CD4-positive, alpha-beta memory T cell (primary cell): Measurements from ENCODE around the gene FAM200A. TPM values are rescaled to one million over a fixed set of nuclear protein-coding genes. Genes with fewer than 3 reads are reported as not detected.
"Not testable (repeated sequence)": the region's sequence is repeated elsewhere in the genome, so short reads cannot be mapped to it uniquely, and the experiment has no call there.

Source experiments
- CTCF ChIA-PET: fragments of 350-600 bp; sonication (Branson Sonifier 250); formaldehyde crosslinking; loops from one replicate; lab custom pipeline; 2021; ENCODE audit warnings: inconsistent platforms; ENCODE audit not compliant: partially characterized antibody; lab: Charles Lee
- POLR2A ChIA-PET: fragments of 350-600 bp; sonication (Branson Sonifier 250); formaldehyde crosslinking; loops from one replicate; lab custom pipeline; 2021; ENCODE audit not compliant: partially characterized antibody; lab: Charles Lee
- DNase-seq, 5 donors: peaks; one replicate each; pipeline versions ENCODE4 v3.0.0 to v3.0.0-alpha.2; 2020 to 2022; ENCODE audit warnings: mixed read lengths in 1 of 5
- H3K27ac ChIP-seq: one replicate; pipeline ENCODE4 v1.7.0; 2013; ENCODE audit warnings: low read depth, low read length
- H3K27me3 ChIP-seq: 2 replicates; pipeline ENCODE4 v1.7.0; 2013; ENCODE audit warnings: mild to moderate bottlenecking, low read length, moderate library complexity; ENCODE audit not compliant: insufficient read depth
- H3K36me3 ChIP-seq: 2 replicates; pipeline ENCODE4 v1.7.0; 2013; ENCODE audit warnings: mild to moderate bottlenecking, low read length, moderate library complexity; ENCODE audit not compliant: insufficient read depth
- H3K4me1 ChIP-seq: 2 replicates; pipeline ENCODE4 v1.7.0; 2013; ENCODE audit warnings: mild to moderate bottlenecking, low read length, moderate library complexity; ENCODE audit not compliant: insufficient read depth
- H3K4me3 ChIP-seq, 2 donors: one replicate each; pipeline ENCODE4 v1.7.0; 2013; ENCODE audit warnings: low read length in 2 of 2, mild to moderate bottlenecking in 1 of 2
- H3K9me3 ChIP-seq, 2 donors: one replicate each; pipeline ENCODE4 v1.7.0; 2013; ENCODE audit warnings: low read length in 2 of 2, control low read depth in 1 of 2; ENCODE audit not compliant: control insufficient read depth in 1 of 2
- H3K27ac Mint-ChIP-seq, 7 donors: one replicate each; pipeline ENCODE4 v1.8.0; 2020 to 2021; ENCODE audit warnings: mixed read lengths in 7 of 7, mild to moderate bottlenecking in 6 of 7, inconsistent platforms in 3 of 7, moderate library complexity in 3 of 7
- H3K27me3 Mint-ChIP-seq, 2 donors: one replicate each; pipeline ENCODE4 v1.8.0; 2020 to 2021; ENCODE audit warnings: mixed read lengths in 2 of 2
- H3K36me3 Mint-ChIP-seq, 2 donors: one replicate each; pipeline ENCODE4 v1.8.0; 2020 to 2021; ENCODE audit warnings: mixed read lengths in 2 of 2, inconsistent platforms in 1 of 2, mild to moderate bottlenecking in 1 of 2
- H3K4me1 Mint-ChIP-seq, 4 donors: one replicate each; pipeline ENCODE4 v1.8.0; 2020 to 2021; ENCODE audit warnings: mixed read lengths in 4 of 4, mild to moderate bottlenecking in 1 of 4
- H3K4me3 Mint-ChIP-seq, 8 donors: one replicate each; pipeline ENCODE4 v1.8.0; 2020 to 2021; ENCODE audit warnings: mixed read lengths in 8 of 8, mild to moderate bottlenecking in 7 of 8, moderate library complexity in 6 of 8, inconsistent platforms in 3 of 8
- H3K9me3 Mint-ChIP-seq, 8 donors: one replicate each; pipeline ENCODE4 v1.8.0; 2020 to 2021; ENCODE audit warnings: mixed read lengths in 8 of 8, mild to moderate bottlenecking in 5 of 8, inconsistent platforms in 3 of 8, moderate library complexity in 1 of 8
- intact Hi-C: fragments of 100-400 bp; cut with micrococcal nuclease; formaldehyde crosslinking; loops from one replicate; pipeline ENCODE4 v1.15.1; 2023
- polyA plus RNA-seq, 2 donors: library from polyadenylated mRNA; unstranded; fragments of 300-500 nt; fragmentation: Illumina TruSeq; gene quantifications; one replicate each; pipeline ENCODE4 v1.2.3, GENCODE V29; 2021
- total RNA-seq, 2 experiments: library from RNA; stranded (reverse); gene quantifications; one replicate each; pipeline ENCODE4 v1.2.3, GENCODE V29; 2021

FAM200A gene
- total and polyA plus RNA-seq, 4 experiments from 2014 or later, result 1.6 to 13.0 (median 9.4) TPM

- peaks cover 27% of the 10 kb centered on the region for H3K4me1 ChIP-seq
- Mint-ChIP-seq H3K9me3 (peaks cover 0 to 1% (median 0%) of the 10 kb centered on the region in 8 donors), H3K27ac (peak overlapping the region; percentile 76 to 99 (median 91)), H3K27me3 (no peaks in the 10 kb centered on the region), H3K4me1 (peaks cover 16 to 47% (median 29%) of the 10 kb centered on the region in 4 donors), H3K36me3 (peaks cover 15 to 40% of the 10 kb centered on the region in 2 donors), H3K4me3 (peak overlapping the region; percentile 86 to 98 (median 92))
- DNase-seq, result no peak
- H3K27me3 ChIP-seq, result no peaks in the 10 kb centered on the region
- H3K36me3 ChIP-seq, result peaks cover 5% of the 10 kb centered on the region
- H3K9me3 ChIP-seq, result no peaks in the 10 kb centered on the region
- intact Hi-C loops, result loop anchor here (10.0 kb wide), 1 partner anchor 533 kb away; the partner anchor contains the start of genes COPS6 and ZNF3
- H3K27ac ChIP-seq, result peak overlapping the region; percentile 97
- ChIA-PET CTCF (interaction anchor here (0.8 kb wide), 1 partner anchor 8 kb away, joined by 3 read pairs; no protein-coding TSS in a partner anchor), POLR2A (interaction anchor here (0.6 to 2.2 kb wide), 5 partner anchors 36 to 143 kb away, joined by 3 to 26 read pairs (median 8); partner anchors contain the start of genes BUD31, PDAP1, ZKSCAN5 and ZNF394)
- H3K4me3 ChIP-seq, result peak overlapping the region; percentile 94 to 95
Measured at GRCh38 chr7:99551334-99551733, 580 bp downstream of the FAM200A start.

GRCh38 chr7:99549545-99549944 is 2.4 kb downstream of the FAM200A start:
- H3K9me3 ChIP-seq, H3K27me3 ChIP-seq, H3K27ac ChIP-seq, H3K4me3 ChIP-seq, H3K9me3 Mint-ChIP-seq, intact Hi-C loops, H3K36me3 ChIP-seq, POLR2A ChIA-PET, H3K27ac Mint-ChIP-seq, CTCF ChIA-PET, H3K27me3 Mint-ChIP-seq, DNase-seq: not testable (repeated sequence)
- peaks cover 15% of the 10 kb centered on the region for H3K4me1 ChIP-seq
- H3K36me3 Mint-ChIP-seq, result peaks cover 15 to 30% of the 10 kb centered on the region in 2 donors
- H3K4me3 Mint-ChIP-seq, result peak overlapping the region in 1 of 8 donors; percentile 39
- peaks cover 7 to 37% (median 23%) of the 10 kb centered on the region in 4 donors for H3K4me1 Mint-ChIP-seq

GRCh38 chr7:99545308-99545707 is 6.6 kb downstream of the FAM200A start:
- DNase-seq, H3K4me3 ChIP-seq, H3K27ac ChIP-seq, intact Hi-C loops, H3K36me3 ChIP-seq, CTCF ChIA-PET, H3K27me3 ChIP-seq, POLR2A ChIA-PET, H3K4me3 Mint-ChIP-seq, H3K4me1 Mint-ChIP-seq, H3K4me1 ChIP-seq, H3K27me3 Mint-ChIP-seq, H3K9me3 ChIP-seq, H3K27ac Mint-ChIP-seq: not testable (repeated sequence)
- Mint-ChIP-seq H3K9me3 (peaks cover 0 to 21% (median 16%) of the 10 kb centered on the region in 8 donors), H3K36me3 (peaks cover 14 to 19% of the 10 kb centered on the region in 2 donors)

- no peak overlapping the region for H3K4me3 ChIP-seq
- Mint-ChIP-seq H3K27ac (no peak overlapping the region), H3K4me1 (no peaks in the 10 kb centered on the region), H3K9me3 (peaks cover 0 to 34% (median 22%) of the 10 kb centered on the region in 8 donors), H3K4me3 (no peak overlapping the region), H3K36me3 (peaks cover 14 to 16% of the 10 kb centered on the region in 2 donors), H3K27me3 (no peaks in the 10 kb centered on the region)
- H3K27me3 ChIP-seq, result no peaks in the 10 kb centered on the region
- peaks cover 3 to 10% of the 10 kb centered on the region in 2 donors for H3K9me3 ChIP-seq
- H3K27ac ChIP-seq, result no peak overlapping the region
- intact Hi-C loops, result no loop called here
- no peak for DNase-seq
- ChIA-PET CTCF (no interaction called here), POLR2A (no interaction called here)
- no peaks in the 10 kb centered on the region for H3K4me1 ChIP-seq
- H3K36me3 ChIP-seq, result no peaks in the 10 kb centered on the region
Measured at GRCh38 chr7:99543916-99544315, 8.0 kb downstream of the FAM200A start.

- H3K27me3 ChIP-seq, result no peaks in the 10 kb centered on the region
- no peak overlapping the region for H3K27ac Mint-ChIP-seq
- ChIA-PET POLR2A (no interaction called here), CTCF (no interaction called here)
- H3K27ac ChIP-seq, result no peak overlapping the region
- DNase-seq, result no peak
- peaks cover 3 to 10% of the 10 kb centered on the region in 2 donors for H3K9me3 ChIP-seq
- no peaks in the 10 kb centered on the region for H3K27me3 Mint-ChIP-seq
- intact Hi-C loops, result no loop called here
- H3K4me3 ChIP-seq, result no peak overlapping the region
- no peaks in the 10 kb centered on the region for H3K4me1 ChIP-seq
- no peaks in the 10 kb centered on the region for H3K36me3 ChIP-seq
- H3K4me3 Mint-ChIP-seq, result no peak overlapping the region
- peaks cover 11 to 12% of the 10 kb centered on the region in 2 donors for H3K36me3 Mint-ChIP-seq
- H3K4me1 Mint-ChIP-seq, result no peaks in the 10 kb centered on the region
- peaks cover 0 to 41% (median 28%) of the 10 kb centered on the region in 8 donors for H3K9me3 Mint-ChIP-seq
Measured at GRCh38 chr7:99543081-99543671, 8.7 kb downstream of the FAM200A start.

- H3K4me3 Mint-ChIP-seq, result no peak overlapping the region
- no peak overlapping the region for H3K27ac Mint-ChIP-seq
- H3K27me3 ChIP-seq, result no peaks in the 10 kb centered on the region
- no peak for DNase-seq
- no peaks in the 10 kb centered on the region for H3K27me3 Mint-ChIP-seq
- H3K36me3 ChIP-seq, result no peaks in the 10 kb centered on the region
- H3K9me3 ChIP-seq, result peaks cover 3 to 10% of the 10 kb centered on the region in 2 donors
- H3K4me1 ChIP-seq, result no peaks in the 10 kb centered on the region
- no peaks in the 10 kb centered on the region for H3K4me1 Mint-ChIP-seq
- H3K4me3 ChIP-seq, result no peak overlapping the region
- no peak overlapping the region for H3K27ac ChIP-seq
- H3K9me3 Mint-ChIP-seq, result peaks cover 0 to 54% (median 35%) of the 10 kb centered on the region in 8 donors
- ChIA-PET POLR2A (interaction anchor here (0.5 kb wide), 1 partner anchor 53 kb away, joined by 3 read pairs; no protein-coding TSS in a partner anchor), CTCF (no interaction called here)
- H3K36me3 Mint-ChIP-seq, result peaks cover 2 to 4% of the 10 kb centered on the region in 2 donors
- intact Hi-C loops, result no loop called here
Measured at GRCh38 chr7:99541212-99541611, 10.7 kb downstream of the FAM200A start.

GRCh38 chr7:99540542-99540941 is 11.4 kb downstream of the FAM200A start:
- intact Hi-C loops, result no loop called here
- peaks cover 3 to 10% of the 10 kb centered on the region in 2 donors for H3K9me3 ChIP-seq
- no peak for DNase-seq
- no peak overlapping the region for H3K27ac ChIP-seq
- no peaks in the 10 kb centered on the region for H3K36me3 ChIP-seq
- H3K4me1 ChIP-seq, result no peaks in the 10 kb centered on the region
- no peak overlapping the region for H3K4me3 Mint-ChIP-seq
- CTCF ChIA-PET, result interaction anchor here (0.6 kb wide), 1 partner anchor 13 kb away, joined by 3 read pairs; no protein-coding TSS in a partner anchor
- no peaks in the 10 kb centered on the region for H3K4me1 Mint-ChIP-seq
- no peak overlapping the region for H3K27ac Mint-ChIP-seq
- no peak overlapping the region for H3K4me3 ChIP-seq
- H3K27me3 Mint-ChIP-seq, result no peaks in the 10 kb centered on the region
- H3K36me3 Mint-ChIP-seq, result peaks cover 2 to 4% of the 10 kb centered on the region in 2 donors
- no peaks in the 10 kb centered on the region for H3K27me3 ChIP-seq
- POLR2A ChIA-PET, result no interaction called here
- peaks cover 0 to 58% (median 35%) of the 10 kb centered on the region in 8 donors for H3K9me3 Mint-ChIP-seq
